NB4 (cell line): ENCODE measurements around the gene DMP1.

Source experiments
- CTCF ChIP-seq: IDR thresholded peaks from one replicate; pipeline ENCODE4 v1.5.1; 2012; ENCODE audit warnings: low read depth, low read length
- MAX ChIP-seq: IDR thresholded peaks from 2 replicates; pipeline ENCODE4 v1.6.1; 2011; ENCODE audit warnings: low read depth, low read length
- POLR2A ChIP-seq: IDR thresholded peaks from 2 replicates; pipeline ENCODE4 v1.6.1; 2011; ENCODE audit warnings: mild to moderate bottlenecking; ENCODE audit not compliant: insufficient read length; ENCODE audit errors: extremely low read depth

GRCh38 chr4:87620491-87620890 lies 29.6 kb upstream of the DMP1 start:
- no peak for TF ChIP-seq CTCF
- no peak for TF ChIP-seq POLR2A
- no peak for TF ChIP-seq MAX
